BE2C (cell line): Measurements from ENCODE around the gene SGK1.

ENCODE experiments used
- DNase-seq: peaks from one replicate; pipeline ENCODE4 v3.0.0-alpha.2; 2020
- H3K27me3 ChIP-seq: fragments of 250-450 bp; sonication (Bioruptor Pico); 2 replicates; pipeline ENCODE4 v1.5.1; 2020; ENCODE audit warnings: mild to moderate bottlenecking
- H3K36me3 ChIP-seq: fragments of 250-450 bp; sonication (Bioruptor Pico); 2 replicates; pipeline ENCODE4 v1.5.1; 2020; ENCODE audit warnings: mild to moderate bottlenecking
- H3K4me1 ChIP-seq: fragments of 250-450 bp; sonication (Bioruptor Pico); 2 replicates; pipeline ENCODE4 v1.5.1; 2020
- H3K4me3 ChIP-seq: 2 replicates; pipeline ENCODE4 v1.5.1; 2011; ENCODE audit warnings: low read depth, low read length
- H3K9me3 ChIP-seq: fragments of 250-450 bp; sonication (Bioruptor Pico); 2 replicates; pipeline ENCODE4 v1.5.1; 2020
- TF ChIP-seq, protein P1 (sequence below): IDR thresholded peaks from 2 replicates; pipeline ENCODE4 v1.5.1; 2012; ENCODE audit warnings: mild to moderate bottlenecking, low read depth, low read length

The SGK1 gene

DNA sequence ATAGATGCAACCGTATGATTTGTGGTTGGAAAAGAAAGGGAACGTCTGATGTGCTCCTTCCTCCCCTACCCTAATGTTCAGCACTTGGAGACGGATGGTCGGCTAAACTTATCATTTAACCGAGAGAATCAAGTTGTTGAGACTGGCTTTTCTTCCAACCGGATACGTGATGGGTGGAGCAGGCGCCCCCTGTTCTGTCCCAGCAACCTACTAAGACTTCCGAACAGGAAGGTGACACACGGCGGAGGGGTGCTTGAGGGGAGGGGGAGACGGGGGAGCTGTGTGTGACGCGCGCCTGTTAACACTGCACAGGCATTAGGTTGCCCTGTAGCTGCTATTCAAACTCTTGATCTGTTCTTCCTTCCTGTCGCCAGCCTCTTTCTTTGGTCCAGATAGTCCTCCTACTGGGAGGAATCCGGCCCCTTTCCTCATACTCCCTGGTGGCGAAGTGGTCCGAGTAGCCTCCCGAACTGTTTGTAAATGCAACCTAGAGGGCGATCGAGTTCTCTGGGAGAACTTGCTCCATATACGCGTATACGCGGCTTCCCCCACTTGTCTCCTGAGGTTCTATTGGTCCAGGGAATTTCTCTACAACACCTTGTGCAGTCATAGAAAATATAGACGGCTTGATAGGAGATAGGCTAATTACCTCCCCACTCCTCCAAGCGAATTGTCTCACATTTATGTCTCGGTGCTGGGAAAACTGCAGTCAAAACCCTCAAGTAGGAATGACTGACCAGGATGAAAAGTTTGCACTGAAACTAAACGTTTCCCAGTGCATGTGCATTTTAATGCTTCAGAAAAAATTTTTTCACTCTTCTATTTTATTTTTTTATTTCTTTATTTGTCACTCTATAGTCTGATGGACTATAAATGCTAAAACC is 139.5 kb downstream of the SGK1 start:
- Histone ChIP-seq H3K36me3 (no peaks in the 10 kb centered on the region), H3K9me3 (no peaks in the 10 kb centered on the region), H3K27me3 (no peaks in the 10 kb centered on the region), H3K4me3 (peak overlapping the region; percentile 71), H3K4me1 (no peaks in the 10 kb centered on the region)
- TF ChIP-seq, protein P1, sequence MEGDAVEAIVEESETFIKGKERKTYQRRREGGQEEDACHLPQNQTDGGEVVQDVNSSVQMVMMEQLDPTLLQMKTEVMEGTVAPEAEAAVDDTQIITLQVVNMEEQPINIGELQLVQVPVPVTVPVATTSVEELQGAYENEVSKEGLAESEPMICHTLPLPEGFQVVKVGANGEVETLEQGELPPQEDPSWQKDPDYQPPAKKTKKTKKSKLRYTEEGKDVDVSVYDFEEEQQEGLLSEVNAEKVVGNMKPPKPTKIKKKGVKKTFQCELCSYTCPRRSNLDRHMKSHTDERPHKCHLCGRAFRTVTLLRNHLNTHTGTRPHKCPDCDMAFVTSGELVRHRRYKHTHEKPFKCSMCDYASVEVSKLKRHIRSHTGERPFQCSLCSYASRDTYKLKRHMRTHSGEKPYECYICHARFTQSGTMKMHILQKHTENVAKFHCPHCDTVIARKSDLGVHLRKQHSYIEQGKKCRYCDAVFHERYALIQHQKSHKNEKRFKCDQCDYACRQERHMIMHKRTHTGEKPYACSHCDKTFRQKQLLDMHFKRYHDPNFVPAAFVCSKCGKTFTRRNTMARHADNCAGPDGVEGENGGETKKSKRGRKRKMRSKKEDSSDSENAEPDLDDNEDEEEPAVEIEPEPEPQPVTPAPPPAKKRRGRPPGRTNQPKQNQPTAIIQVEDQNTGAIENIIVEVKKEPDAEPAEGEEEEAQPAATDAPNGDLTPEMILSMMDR = peak; percentile 91
- peak; percentile 87 for DNase-seq

DNA sequence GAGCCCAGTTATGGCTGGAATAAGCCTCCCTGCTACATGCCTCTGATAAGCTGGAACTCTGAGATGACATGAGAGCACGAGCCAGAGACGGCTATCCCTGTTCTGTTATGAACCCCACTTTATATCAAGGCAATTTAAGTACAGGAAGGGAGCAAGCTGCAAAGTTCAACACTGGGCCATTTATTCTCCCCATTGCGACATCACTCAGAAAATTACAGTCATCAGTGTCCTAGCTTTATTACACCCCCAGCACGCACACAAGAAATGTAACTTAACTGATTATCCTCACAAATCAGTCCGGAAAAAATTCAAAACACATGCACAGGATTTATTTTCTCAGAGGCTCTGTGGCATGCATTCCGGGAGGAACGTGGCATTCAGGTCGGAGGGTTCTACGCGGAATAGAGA is 140.2 kb downstream of the SGK1 start:
- TF ChIP-seq, protein P1 = no peak
- no peaks in the 10 kb centered on the region for H3K27me3 ChIP-seq
- no peaks in the 10 kb centered on the region for H3K4me1 ChIP-seq
- no peaks in the 10 kb centered on the region for H3K9me3 ChIP-seq
- H3K4me3 ChIP-seq = peak overlapping the region; percentile 71
- H3K36me3 ChIP-seq = peaks cover 4% of the 10 kb centered on the region
- no peak for DNase-seq

DNA sequence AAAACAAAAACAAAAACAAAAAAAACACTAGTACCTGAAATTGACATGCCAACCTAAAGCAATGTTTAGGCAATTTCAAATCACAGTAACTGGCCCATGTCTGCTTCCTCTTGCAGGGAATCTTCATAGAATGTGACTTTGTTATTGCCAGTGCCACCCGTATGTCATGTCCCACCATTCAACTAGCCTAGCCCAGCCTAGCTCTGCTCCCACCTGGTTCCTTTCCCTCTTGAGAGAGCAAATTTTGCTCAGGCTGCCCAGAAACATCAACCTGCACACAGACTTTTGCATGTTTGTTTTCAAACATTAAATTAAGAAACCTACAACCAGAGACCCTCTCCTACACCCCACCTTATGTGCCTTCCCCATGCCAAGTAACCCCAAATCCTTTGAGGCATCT is 140.7 kb downstream of the SGK1 start:
- H3K36me3 ChIP-seq = peaks cover 9% of the 10 kb centered on the region
- H3K27me3 ChIP-seq = no peaks in the 10 kb centered on the region
- no peak overlapping the region; the same call in 1 of the 2 replicates for H3K4me3 ChIP-seq
- no peak for DNase-seq
- TF ChIP-seq, protein P1 = no peak
- H3K4me1 ChIP-seq = no peaks in the 10 kb centered on the region
- H3K9me3 ChIP-seq = no peaks in the 10 kb centered on the region

DNA sequence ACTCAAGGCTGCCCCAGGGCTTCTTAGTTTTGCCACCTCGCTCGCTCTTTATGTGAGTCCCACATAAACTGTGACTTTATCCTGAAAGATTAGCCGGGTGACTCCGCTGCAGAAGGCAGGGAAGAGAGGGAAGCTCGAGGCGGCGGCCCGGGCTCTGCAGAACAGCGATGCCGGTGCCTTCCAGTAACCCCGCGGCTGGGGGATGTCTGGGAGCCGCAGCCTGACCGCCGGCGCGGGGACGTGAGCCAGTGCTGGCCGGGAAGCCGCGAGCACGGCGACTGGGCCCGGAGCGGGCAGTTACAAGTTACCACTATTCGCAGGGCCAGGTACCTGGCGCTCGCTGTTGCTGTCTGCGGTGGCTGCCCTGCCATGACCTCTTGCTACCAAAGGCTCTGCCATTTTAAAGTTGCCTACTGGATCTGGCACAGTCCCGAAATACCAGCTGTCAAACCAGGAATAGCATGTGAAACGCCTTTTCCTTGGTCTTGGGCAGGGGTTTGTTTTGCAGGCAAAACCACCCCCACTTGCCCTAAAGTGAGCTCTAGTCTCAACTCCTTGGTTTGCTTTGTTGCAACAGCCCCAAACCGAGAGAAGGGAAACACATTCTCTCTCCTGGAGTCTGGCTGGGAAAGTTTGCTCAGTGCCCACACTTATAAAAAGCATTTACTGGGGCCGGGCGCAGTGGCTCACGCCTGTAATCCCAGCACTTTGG is 141.5 kb downstream of the SGK1 start:
- no peaks in the 10 kb centered on the region for H3K27me3 ChIP-seq
- TF ChIP-seq, protein P1 = no peak
- no peaks in the 10 kb centered on the region for H3K4me1 ChIP-seq
- peak; percentile 35 for DNase-seq
- peaks cover 17% of the 10 kb centered on the region for H3K36me3 ChIP-seq
- H3K4me3 ChIP-seq = peak overlapping the region; percentile 87
- no peaks in the 10 kb centered on the region for H3K9me3 ChIP-seq

DNA sequence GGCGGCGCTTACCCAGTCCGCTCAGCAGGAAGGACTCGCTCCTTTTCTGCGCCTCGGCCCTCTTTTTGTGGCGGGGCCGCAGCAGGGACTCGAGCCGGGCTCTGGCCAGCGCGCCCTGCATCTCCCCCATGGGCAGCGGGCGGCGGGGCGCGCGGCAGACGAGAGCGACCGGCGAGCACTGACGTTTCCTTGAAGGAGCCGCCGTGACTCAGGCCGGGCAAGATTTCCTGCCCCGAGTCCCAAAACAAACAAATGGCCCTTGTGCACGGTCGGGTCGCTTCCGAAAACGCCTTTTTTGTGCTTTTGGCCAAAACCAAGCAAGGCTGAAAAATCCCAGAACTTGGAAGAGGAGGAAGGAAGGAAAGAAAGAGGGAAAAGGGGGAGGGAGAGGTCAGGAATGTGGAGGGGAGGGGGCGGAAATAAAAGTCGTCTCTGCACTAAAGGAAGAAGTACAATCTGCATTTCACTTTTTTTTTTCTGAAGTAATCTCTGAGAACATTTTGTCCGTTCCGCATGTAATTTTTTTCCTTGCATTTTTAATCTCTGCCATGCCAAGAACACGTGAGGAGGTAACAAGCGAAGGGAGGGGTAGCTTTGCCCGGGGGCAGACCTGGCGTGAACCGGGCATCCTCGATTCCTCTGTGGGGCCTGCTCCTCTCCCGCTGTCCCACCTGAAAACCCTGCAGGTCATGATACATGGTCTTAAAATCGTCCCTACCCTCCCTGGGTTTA is 142.2 kb downstream of the SGK1 start:
- no peaks in the 10 kb centered on the region for H3K4me1 ChIP-seq
- TF ChIP-seq, protein P1 = no peak
- DNase-seq = no peak
- H3K4me3 ChIP-seq = peak overlapping the region; percentile 87
- no peaks in the 10 kb centered on the region for H3K27me3 ChIP-seq
- no peaks in the 10 kb centered on the region for H3K9me3 ChIP-seq
- peaks cover 24% of the 10 kb centered on the region for H3K36me3 ChIP-seq
